ENCODE results near the gene FARS2. TPM values are rescaled to one million over a fixed set of nuclear protein-coding genes. Genes with fewer than 3 reads are reported as not detected.

The FARS2 gene
- total and polyA plus RNA-seq, 2 donors (not counting 1 experiment from before 2014, with no cell fraction given), result 33.0 to 35.5 TPM

- CTCF ChIA-PET, result interaction anchor here (1.2 kb wide), 1 partner anchor 11 kb away, joined by 3 read pairs; no protein-coding TSS in a partner anchor
- intact Hi-C loops (cut with micrococcal nuclease), result no loop called here
- H4K20me1 ChIP-seq (ENCODE audit: control insufficient read depth, insufficient read depth, low read length, poor library complexity, severe bottlenecking), result no peaks in the 10 kb centered on the region
Measured at GRCh38 chr6:5713519-5713918, 452.2 kb downstream of the FARS2 start.

More at GRCh38 chr6:5713519-5713918, 452.2 kb downstream of the FARS2 start:
- peaks cover 5% of the 10 kb centered on the region for H3K9me3 Mint-ChIP-seq (ENCODE audit: insufficient read depth)
- no peak overlapping the region for H3K4me2 ChIP-seq (replicated peaks; ENCODE audit: low read depth, low read length, poor library complexity, severe bottlenecking)
- no peak overlapping the region for H3K9ac ChIP-seq (ENCODE audit: low read length)
- H3K9me3 ChIP-seq (ENCODE audit: control extremely low read depth in 1 of 3, control insufficient read depth in 2 of 3, insufficient read depth in 1 of 3, low read length in 2 of 3), result peaks cover 0 to 7% (median 2%) of the 10 kb centered on the region in 3 donors
- over 99% methylated on average over 6 of the region's 7 CpGs for WGBS (ENCODE audit: insufficient coverage)
- H3K4me1 ChIP-seq (ENCODE audit: control insufficient read depth in 2 of 2, insufficient read depth in 2 of 2, low read length in 2 of 2), result peaks cover 14 to 15% of the 10 kb centered on the region in 2 donors
- H3K79me2 ChIP-seq (ENCODE audit: control insufficient read depth, insufficient read depth, low read length), result no peaks in the 10 kb centered on the region
- peaks cover 31% of the 10 kb centered on the region for H3K4me1 Mint-ChIP-seq
- H3K27me3 Mint-ChIP-seq, result no peaks in the 10 kb centered on the region
- DNase-seq, result no peak
- H3K4me3 ChIP-seq (ENCODE audit: control extremely low read depth in 1 of 5, extremely low read depth in 1 of 5, insufficient read depth in 1 of 5, low read depth in 2 of 5, low read length in 4 of 5), result no peak overlapping the region
- no peaks in the 10 kb centered on the region for H3K36me3 ChIP-seq (replicated peaks in 1 of 2; ENCODE audit: control extremely low read depth in 1 of 2, control insufficient read depth in 1 of 2, extremely low read depth in 1 of 2, insufficient read depth in 2 of 2, low read length in 1 of 2)
- H3K27ac Mint-ChIP-seq, result no peak overlapping the region
- ATAC-seq (ENCODE audit: low read depth), result no peak
- TF ChIP-seq EZH2 (IDR thresholded peaks at IDR 0.05; ENCODE audit: borderline replicate concordance, insufficient read depth, low read depth, low read length, poor library complexity, severe bottlenecking) (no peak), CTCF (IDR thresholded peaks at IDR 0.05) (no peak)
- H2AFZ ChIP-seq (ENCODE audit: insufficient read depth, low read depth, low read length, poor library complexity, severe bottlenecking), result no peak overlapping the region
- POLR2A ChIA-PET, result no interaction called here
- H3K27ac ChIP-seq (ENCODE audit: low read length in 2 of 2), result no peak overlapping the region
- no peaks in the 10 kb centered on the region for H3K27me3 ChIP-seq (replicated peaks in 1 of 4; ENCODE audit: control extremely low read depth in 1 of 4, control insufficient read depth in 3 of 4, insufficient read depth in 4 of 4, low read length in 3 of 4)
- no peak overlapping the region for H3K4me3 Mint-ChIP-seq
